ENCODE data around the gene SMARCD1. TPM values are rescaled to one million over a fixed set of nuclear protein-coding genes. Genes with fewer than 3 reads are reported as not detected.

SMARCD1 gene
- total RNA-seq, 2 donors from 2014 or later = 27.9 to 33.0 TPM

DNA sequence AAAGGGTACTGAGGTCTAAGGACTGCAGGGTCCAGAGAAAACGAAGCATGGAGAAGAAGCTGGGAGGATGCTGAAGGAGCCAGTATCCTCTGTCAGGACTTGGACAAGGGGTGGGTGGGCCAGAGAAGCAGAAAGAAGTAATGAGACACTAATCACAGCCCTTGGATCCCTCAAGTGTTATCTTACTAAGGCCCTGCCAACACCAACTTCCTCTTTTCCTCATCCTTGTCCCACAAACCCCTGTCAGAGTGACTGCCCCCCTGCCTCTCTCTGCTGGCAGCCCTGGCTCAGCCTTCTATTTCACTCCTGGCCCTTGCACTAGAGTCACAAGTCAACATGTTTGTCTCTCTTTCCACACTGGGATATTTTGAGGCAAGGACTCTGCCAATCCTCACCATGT is 31.6 kb upstream of the SMARCD1 start:
- intact Hi-C loops (cut with DNase I) = loop anchor here in 1 of 2 donors (10.0 kb wide), 1 partner anchor 189 kb away; no protein-coding TSS in a partner anchor
- no peak for DNase-seq (ENCODE audit: low spot score)

DNA sequence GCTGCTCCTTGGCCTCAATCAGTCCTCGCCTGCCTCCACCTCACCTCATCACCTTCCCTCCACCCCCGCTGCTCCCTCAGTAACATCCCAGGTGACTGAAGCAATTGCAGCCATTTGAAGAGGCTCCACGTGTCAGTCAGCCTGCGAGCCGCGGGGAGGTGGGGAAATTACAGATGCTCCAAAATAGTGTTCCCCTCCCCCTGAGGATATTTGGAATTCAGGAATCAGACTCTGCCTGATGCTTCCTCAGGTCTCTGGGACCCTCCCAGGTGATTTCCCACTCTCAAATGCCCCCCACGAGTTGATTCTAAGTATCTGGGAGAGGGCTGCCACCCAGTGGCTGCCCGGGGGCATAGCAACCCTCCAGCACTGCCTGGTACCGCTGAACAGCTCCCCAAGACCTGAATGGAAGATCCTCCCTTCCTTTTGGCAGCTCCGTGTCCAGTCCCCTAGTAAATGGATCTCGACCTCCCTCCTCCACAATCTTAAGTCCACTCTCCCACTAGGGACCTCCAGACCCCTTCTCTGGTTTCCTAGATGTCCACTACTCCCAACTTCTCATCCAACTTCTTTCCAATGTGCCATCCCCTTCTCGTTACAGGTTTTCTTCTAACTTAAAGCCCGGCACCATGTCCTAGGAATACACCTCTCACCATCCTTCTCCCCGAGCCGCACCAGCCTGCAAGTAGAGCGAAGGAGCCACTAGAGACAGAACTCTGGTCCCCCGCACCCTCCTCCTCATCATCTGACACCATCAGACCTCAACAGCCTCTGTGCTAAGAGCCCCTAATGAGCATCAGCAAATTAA is 29.1 kb upstream of the SMARCD1 start:
- intact Hi-C loops (cut with DNase I) = loop anchor here in 1 of 2 donors (5.0 to 10.0 kb wide), 2 partner anchors 89 to 191 kb away; no protein-coding TSS in a partner anchor
- no peak for DNase-seq (ENCODE audit: low spot score)

DNA sequence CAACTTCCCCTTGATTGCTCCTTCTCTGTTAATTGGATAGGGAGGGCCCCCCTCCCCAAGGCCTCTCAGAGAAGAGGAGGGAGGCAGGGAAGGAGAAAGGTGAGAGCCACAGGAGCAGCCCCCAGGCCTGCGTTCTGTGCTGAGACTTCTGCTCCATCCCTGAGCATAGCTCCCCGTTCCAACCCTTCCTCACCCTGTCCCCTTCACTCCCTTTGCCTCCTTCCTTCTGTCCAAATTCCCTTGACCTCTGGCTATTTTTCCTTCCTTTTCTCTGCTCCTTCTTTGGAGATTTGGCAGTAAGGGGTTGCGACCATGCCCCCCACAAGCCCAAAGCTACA is 28.5 kb upstream of the SMARCD1 start:
- intact Hi-C loops (cut with DNase I) = loop anchor here in 1 of 2 donors (5.0 to 10.0 kb wide), 2 partner anchors 89 to 192 kb away; no protein-coding TSS in a partner anchor
- DNase-seq (ENCODE audit: low spot score) = no peak

DNA sequence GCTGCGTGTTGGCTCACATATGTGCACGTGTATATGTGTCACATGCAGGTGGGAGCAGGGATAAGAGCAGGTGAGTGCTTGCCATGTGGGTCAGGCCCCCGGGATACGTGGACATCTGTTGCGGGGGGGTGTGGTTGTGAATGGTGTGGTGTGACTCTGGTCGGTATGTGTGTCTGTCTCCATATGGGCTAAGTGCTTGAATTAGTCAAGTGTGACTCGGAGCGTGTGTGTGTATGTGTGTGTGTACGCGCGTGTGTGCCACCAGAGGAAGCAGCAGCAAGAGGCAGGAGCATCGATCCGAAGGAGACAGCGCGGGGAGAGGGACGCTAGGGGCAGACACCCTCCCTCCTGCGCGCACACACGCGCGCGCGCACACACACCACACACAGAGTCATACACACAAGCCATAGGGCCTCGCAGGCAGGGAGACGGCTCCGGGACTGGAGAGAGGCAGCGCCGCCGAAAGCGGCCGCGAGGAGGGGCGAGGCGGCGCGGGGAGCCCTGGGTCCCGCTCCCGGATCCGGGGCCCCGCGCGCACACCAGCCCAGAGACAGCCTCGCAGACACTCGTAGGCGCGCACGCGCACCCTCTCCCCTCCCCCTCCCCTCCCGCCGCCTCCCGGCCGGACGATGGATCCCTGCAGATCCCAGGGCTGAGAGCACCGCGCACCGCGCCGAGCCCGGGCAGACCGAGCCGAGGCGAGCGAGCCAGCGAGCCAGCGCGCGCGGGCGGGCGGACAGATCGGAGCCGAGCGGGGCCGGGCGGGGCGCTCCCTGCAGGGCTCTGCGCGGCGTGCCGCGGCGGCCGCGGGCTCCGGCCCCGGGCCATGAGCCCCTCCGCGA is 27.9 kb upstream of the SMARCD1 start, which contains the start of gene ASIC1:
TSS of gene ASIC1 (plus strand) at position 597 of the 842 bp plus-strand sequence. CDS start 1,171 bp downstream, outside the sequence.
- intact Hi-C loops (cut with DNase I) = loop anchor here in 1 of 2 donors (5.0 to 10.0 kb wide), 2 partner anchors 90 to 192 kb away; no protein-coding TSS in a partner anchor
- DNase-seq (ENCODE audit: low spot score) = peak; percentile 90

DNA sequence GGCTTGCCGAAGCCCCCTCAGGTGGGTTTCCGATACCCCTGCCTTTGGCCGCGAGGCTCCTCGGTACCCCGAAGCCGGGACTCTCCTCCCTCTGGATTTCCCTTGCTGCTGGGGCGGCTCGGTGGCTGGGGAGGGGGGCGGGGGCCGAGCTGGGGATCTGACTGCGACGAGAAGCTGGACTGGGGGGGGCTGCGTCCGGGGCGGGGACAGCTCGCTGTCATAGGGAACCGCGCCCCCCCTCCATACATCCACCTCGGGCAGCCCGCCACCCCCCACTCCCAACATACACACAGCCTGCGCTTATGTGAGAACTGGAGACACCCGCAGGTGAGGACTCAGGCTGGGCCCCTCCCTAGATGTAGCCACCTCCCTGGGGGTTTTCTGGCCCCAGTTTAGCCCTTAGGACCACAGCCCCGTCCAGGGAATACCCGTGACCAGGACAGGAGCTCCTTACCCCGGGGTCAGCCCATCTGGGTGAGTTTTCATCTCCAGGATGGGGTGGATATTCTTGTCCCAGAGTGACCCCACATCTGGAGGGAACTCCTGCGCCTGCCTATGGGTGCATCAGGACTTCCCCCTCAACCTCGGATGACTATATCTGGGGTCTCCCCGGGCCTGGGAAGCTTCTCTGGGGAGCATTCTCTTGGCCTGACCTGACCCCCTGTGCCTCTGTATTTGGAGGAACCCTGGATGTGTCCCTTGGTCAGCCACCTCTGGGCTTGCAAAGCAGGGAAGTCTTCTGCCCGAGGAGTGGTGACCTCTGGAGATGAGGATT is 27.1 kb upstream of the SMARCD1 start:
- intact Hi-C loops (cut with DNase I) = loop anchor here in 1 of 2 donors (5.0 to 10.0 kb wide), 2 partner anchors 91 to 193 kb away; no protein-coding TSS in a partner anchor
- peak; percentile 80 for DNase-seq (ENCODE audit: low spot score)

DNA sequence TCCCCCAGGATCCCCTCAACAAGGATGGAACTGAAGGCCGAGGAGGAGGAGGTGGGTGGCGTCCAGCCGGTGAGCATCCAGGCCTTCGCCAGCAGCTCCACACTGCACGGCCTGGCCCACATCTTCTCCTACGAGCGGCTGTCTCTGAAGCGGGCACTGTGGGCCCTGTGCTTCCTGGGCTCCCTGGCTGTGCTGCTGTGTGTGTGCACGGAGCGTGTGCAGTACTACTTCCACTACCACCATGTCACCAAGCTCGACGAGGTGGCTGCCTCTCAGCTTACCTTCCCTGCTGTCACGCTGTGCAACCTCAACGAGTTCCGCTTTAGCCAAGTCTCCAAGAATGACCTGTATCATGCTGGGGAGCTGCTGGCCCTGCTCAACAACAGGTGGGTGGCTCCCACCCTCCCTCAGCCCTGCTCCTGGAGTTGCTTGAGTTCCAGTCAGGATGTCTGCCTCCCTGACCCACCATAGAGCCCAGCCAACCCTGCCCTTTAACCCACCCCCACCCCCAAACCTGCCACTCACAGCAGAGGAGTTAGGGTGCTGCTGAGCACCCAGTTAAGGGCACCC is 26.3 kb upstream of the SMARCD1 start:
- DNase-seq (ENCODE audit: low spot score) = no peak
- intact Hi-C loops (cut with DNase I) = loop anchor here in 1 of 2 donors (5.0 to 10.0 kb wide), 2 partner anchors 92 to 194 kb away; no protein-coding TSS in a partner anchor

DNA sequence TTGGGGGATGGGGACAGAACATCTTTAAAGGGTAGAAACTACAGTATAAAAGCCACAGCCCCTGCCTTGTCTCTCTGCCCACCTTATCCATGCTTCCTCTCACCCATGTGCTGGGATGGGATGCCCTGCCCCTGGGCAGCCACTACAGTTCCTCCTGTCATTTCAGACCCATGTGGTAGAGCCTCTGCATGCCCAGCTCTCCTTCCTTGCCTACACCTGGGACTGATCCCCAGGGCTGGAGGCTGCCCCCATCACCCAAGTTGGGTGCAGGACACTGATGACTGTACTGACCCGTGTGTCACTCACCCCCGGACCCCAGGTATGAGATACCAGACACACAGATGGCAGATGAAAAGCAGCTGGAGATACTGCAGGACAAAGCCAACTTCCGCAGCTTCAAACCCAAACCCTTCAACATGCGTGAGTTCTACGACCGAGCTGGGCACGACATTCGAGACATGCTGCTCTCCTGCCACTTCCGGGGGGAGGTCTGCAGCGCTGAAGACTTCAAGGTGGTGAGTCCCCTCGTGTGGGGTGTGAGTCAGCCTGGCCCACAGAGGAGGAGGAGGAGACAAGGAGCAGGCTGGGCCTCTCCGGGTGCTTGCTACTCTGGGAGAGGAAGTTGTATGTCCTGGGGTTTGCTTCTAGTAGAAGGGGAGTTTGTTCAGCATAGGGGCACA is 25.6 kb upstream of the SMARCD1 start:
- intact Hi-C loops (cut with DNase I) = loop anchor here in 1 of 2 donors (5.0 to 10.0 kb wide), 2 partner anchors 92 to 195 kb away; no protein-coding TSS in a partner anchor
- no peak for DNase-seq (ENCODE audit: low spot score)

DNA sequence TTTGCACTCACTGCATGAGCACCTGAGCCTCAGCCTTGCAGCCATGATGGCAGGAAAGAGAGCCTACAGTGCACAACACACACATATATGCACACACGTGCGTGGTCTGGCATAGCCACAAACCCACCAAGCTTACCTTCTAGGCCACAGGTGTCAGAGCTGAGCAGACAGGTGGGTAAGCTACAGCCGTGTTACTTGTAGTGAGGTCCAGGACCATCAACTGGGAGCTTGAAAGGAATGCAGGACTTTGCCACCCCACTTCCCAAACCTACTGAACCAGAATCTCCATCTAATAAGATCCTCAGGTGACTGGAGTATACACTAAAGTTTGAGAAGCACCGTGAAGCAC is 25.0 kb upstream of the SMARCD1 start:
- no peak for DNase-seq (ENCODE audit: low spot score)
- intact Hi-C loops (cut with DNase I) = no loop called here

DNA sequence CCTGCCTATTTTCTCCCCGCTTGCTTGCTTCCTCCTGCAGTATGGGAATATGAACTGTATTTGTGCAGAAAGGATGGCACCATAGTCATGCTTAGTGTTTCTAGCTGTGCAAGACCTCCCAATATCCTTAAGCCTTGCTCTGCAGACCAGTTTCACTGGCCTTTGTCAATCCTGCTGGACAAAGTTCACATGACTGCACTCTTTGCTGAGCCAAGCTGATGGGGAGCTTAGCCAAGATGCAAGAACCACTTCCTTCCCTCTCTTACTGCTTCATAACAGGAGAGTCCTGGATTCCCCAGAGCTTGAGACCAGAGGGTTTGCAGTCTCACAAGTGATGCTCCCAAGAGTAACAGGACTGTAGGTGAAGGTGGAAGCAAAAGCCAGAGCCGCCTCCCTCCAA is 24.0 kb upstream of the SMARCD1 start:
- no peak for DNase-seq (ENCODE audit: low spot score)
- intact Hi-C loops (cut with DNase I) = no loop called here

DNA sequence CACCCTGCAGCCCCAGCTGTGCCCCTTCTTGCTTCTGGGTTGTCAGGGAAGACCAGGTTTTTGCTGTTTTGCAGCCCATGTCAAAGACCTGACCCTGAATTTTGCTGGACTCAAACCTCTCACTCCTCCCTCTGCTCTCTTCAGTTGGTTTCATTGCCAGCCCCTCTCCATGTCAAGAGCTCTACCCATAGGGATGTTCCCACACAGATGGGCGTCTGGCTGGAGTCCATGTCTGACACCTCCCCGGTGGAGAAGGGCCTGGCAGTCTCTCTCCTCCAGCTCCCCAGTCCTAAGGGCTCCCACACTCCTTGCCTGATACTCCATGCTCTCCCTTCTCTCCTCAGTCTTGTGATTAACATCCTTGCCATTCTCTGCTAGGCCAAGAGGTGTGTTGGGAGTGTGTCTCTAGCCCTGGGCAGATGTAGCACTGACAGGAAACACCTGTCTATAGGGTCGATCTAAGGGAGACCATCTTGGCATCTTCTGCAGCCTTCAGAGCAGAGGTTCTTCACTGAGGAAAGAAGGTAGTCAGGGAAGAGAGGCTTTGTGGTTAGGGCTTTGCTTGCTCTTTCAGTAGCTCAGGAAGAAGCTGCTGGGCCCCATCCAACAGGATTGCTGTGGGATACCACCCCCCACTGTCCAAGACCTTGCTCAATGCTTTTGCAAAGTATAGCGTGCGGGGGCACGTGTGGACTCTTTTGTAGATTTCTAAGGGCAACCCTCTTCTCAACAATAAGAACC is 23.0 kb upstream of the SMARCD1 start:
- intact Hi-C loops (cut with DNase I) = no loop called here
- DNase-seq (ENCODE audit: low spot score) = no peak

DNA sequence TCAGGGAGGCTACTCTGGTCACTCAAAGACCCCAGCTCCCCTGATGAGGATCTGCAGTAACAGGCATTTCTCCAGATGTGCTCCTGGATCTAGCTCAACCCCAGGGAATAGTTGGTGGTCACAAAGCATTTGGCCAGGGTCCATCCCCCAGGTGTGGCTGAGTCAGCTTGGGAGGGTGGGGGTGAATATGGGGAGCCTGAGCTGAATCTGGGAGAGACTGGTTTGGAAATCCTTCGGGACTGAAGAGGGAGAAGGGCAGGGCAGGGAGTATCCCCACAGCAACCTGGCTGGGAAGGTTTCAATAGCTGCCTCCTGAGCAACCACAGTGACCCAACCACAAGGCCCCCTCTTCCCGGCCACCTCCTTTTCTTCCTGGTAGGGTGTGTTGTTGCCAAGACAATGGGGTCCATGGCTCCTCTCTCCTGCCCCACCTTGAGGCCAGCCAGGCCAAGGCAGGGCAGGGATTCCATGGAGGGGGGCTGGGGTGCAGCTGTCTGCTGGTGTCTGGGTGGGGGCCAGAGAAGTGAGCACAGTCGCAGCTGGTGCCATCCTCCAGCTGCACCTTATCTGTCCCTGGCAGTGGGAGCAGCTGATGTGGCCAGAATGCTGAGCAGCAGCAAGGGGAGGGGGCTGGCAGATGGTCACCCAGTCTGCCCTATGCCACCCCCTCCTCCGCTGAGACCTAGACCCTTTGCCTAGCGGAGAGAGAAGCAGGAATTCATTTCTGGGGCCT is 22.2 kb upstream of the SMARCD1 start:
- intact Hi-C loops (cut with DNase I) = no loop called here
- no peak for DNase-seq (ENCODE audit: low spot score)

DNA sequence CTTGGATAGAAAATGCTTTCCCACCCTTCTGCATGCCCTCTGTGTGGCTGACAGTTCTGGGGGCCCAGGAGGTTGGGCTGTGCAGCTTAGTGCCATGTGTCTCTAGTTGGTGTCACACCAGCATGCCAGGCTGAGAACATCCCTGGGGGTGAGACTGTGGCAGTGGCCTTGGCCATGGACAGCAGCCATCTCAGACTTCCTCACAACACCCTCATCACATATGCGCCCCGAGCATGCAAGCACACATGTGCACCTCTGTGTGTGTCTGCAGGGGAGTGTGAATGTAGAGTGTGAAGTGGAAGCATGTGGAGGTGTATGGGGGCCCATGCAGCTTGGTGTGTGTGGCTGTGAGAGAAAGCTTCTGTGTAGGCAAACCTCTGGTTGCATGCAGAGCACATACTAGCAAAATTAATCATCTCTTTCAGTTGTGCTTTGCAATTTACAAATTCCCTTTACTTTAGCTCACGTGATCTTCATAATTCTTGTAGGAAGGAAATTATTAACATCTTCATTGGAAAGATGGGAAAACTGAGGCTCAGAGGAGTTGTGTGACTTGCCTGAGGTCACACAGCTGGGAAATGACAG is 19.3 kb upstream of the SMARCD1 start:
- no peak for DNase-seq (ENCODE audit: low spot score)
- intact Hi-C loops (cut with DNase I) = no loop called here

DNA sequence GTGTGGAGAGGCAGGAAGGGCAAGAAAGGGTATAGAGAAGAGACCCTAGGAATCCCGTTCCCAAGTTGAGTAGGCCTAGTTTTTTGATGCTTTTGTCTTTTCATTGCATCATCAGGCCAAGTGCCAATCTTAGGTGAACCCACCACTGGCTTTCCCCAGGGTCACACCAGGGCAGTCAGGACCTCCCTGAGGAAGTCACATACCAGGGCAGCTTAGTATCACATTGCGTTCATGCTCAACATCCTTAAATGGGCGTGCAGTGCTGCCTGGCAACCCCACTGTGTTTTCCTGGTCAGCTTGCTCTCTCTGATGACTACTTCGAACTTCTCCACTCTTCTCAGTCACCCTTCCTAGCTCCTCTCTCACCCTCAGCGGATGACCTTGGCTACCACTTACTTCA is 18.7 kb upstream of the SMARCD1 start:
- DNase-seq (ENCODE audit: low spot score) = no peak
- intact Hi-C loops (cut with DNase I) = no loop called here

DNA sequence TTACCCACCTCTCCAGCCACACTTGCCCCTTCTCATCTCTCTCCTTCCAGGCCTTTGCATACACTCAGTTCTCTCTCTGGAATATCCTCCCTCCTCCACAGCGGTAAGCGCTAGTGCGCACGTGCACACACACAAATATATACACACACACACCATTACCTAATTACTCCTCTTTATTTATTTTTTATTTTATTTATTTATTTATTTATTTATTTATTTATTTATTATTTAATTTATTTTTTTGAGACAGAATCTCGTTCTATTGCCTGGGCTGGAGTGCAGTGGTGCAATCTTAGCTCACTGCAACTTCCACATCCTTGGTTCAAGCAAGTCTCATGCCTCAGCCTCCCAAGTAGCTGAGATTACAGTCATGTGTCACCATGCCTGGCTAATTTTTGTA is 16.1 kb upstream of the SMARCD1 start:
- DNase-seq (ENCODE audit: low spot score) = no peak
- intact Hi-C loops (cut with DNase I) = no loop called here

DNA sequence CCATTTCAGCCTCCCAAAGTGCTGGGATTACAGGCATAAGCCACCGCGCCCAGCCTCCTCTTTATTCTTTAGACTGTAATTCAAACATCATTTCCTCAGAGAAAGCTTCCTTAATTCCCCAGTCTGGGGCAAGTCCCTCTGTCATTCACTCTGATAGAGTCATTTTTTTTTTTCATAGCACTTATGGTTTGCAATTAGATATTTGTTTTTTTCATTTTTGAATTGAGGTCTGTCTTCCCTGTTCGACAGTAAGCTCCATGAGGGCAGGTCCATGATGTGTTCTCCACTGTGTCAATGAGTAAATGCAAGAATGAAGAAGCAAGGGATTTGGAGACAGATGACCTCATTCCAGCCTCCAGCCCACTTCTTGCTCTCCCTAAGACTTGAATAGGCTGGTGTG is 15.6 kb upstream of the SMARCD1 start:
- intact Hi-C loops (cut with DNase I) = no loop called here
- no peak for DNase-seq (ENCODE audit: low spot score)

DNA sequence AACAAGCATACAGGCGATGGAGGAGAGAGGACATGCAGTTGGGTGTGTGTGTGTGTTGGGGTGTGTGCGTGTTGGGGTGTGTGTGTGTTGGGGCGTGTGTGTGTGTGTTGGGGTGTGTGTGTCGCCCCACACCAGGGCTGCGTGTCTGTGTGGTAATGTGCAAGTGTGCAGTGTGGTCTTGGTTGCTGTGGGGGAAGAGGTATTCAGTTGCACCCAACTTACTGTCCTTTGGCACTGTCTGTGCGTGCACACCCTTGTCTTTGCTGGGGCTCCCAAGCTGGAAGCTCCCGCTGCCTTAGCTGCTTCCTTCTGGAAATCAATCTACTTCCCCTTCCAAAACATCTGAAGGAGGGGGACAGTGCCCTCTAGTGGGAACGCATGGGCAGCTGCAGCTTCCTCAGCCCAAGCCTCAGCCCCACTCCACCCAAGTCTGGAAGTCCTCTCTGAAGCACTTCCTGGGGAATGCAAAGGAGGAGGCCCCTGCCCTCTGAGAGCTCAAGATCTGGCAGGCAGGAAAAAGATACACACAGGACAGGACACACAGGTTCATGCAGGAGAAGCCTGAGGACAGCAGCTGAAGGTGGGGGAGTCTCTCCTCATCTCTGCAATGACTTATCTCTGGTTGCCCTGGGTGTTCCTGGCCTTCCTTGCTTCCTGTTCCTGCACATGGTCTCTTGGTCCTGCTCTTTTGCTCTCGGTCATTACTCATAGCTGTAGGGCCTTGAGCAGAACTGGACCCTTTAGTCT is 14.7 kb upstream of the SMARCD1 start:
- peak; percentile 95 for DNase-seq (ENCODE audit: low spot score)

More for the DNA sequence above, 14.7 kb upstream of the SMARCD1 start:
- intact Hi-C loops (cut with DNase I) = loop anchor here (10.0 kb wide), 2 partner anchors 244 to 254 kb away; no protein-coding TSS in a partner anchor
